Ishikawa (cell line): ENCODE data around the gene ARHGEF40.

Experiments
- CEBPB ChIP-seq: IDR thresholded peaks from 2 replicates; pipeline ENCODE4 v1.6.1; 2012
- CREB1 ChIP-seq: IDR thresholded peaks from 2 replicates; pipeline ENCODE4 v1.6.1; 2012; ENCODE audit warnings: low read depth
- EGR1 ChIP-seq: IDR thresholded peaks from 2 replicates; pipeline ENCODE4 v1.6.1; 2012
- EP300 ChIP-seq: IDR thresholded peaks from 2 replicates; pipeline ENCODE4 v1.6.1; 2012; ENCODE audit warnings: borderline replicate concordance
- FOXM1 ChIP-seq: IDR thresholded peaks from 2 replicates; pipeline ENCODE4 v1.6.1; 2012; ENCODE audit warnings: low read depth, borderline replicate concordance
- MAX ChIP-seq: IDR thresholded peaks from 2 replicates; pipeline ENCODE4 v1.6.1; 2012
- RAD21 ChIP-seq: IDR thresholded peaks from 2 replicates; pipeline ENCODE4 v1.6.1; 2012; ENCODE audit warnings: low read depth
- TAF1 ChIP-seq: IDR thresholded peaks from 2 replicates; pipeline ENCODE4 v1.6.1; 2012; ENCODE audit warnings: low read depth, mild to moderate bottlenecking
- TEAD4 ChIP-seq: IDR thresholded peaks from 2 replicates; pipeline ENCODE4 v1.6.1; 2012
- TF ChIP-seq, protein P1 (sequence below): IDR thresholded peaks from 2 replicates; pipeline ENCODE4 v1.6.1; 2012
- TF ChIP-seq, protein P2 (sequence below): IDR thresholded peaks from 2 replicates; pipeline ENCODE4 v1.6.1; 2012; ENCODE audit warnings: low read depth, mild to moderate bottlenecking

DNA sequence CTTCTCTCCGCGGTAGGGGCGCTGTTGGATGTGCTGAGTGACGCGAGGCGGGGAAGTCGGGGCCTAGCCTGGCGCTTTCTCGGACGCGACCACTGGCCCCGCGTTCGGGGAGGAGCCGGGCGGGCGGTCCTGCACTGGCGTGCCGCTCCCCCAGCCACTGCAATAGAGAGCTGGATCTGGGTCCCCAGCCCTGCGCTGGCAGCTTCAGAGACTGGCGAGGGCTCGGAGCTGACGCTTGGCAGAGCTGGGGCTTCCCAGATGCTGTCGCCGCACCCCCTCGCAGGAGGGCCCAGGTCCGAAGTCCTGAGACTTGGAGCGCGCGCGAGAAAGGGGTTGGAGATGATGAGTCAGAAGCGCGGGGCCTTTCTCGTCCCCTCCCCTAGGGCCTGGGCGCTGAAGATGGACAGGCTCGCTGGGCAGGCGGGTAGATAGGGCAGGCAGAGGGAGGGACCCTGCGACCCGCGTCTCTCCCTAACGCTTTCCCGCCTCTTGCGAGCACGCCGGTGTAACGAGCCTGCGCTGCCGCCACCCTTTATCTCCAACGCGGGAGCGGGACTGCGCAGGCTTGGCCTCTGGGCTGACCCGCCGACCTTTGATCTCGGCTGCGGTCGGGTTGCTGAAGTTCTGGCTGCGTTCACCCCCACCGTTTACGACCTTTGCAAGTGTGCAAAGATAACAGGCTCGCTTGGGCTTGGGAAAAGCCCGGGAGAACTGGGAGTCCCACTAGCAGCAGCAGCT is 33.8 kb downstream of the ARHGEF40 start:
- peak; percentile 33; the same call in 1 of the 2 replicates for TF ChIP-seq FOXM1
- TF ChIP-seq EGR1: no peak
- peak; percentile 74; the same call in 1 of the 2 replicates for TF ChIP-seq EP300
- peak; percentile 31; the same call in 1 of the 2 replicates for TF ChIP-seq RAD21
- TF ChIP-seq, protein P1, sequence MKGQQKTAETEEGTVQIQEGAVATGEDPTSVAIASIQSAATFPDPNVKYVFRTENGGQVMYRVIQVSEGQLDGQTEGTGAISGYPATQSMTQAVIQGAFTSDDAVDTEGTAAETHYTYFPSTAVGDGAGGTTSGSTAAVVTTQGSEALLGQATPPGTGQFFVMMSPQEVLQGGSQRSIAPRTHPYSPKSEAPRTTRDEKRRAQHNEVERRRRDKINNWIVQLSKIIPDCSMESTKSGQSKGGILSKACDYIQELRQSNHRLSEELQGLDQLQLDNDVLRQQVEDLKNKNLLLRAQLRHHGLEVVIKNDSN: 0 out of 2 replicates have a peak, but pooled peaks have one; percentile 16
- TF ChIP-seq TAF1: peak; percentile 79
- TF ChIP-seq, protein P2, sequence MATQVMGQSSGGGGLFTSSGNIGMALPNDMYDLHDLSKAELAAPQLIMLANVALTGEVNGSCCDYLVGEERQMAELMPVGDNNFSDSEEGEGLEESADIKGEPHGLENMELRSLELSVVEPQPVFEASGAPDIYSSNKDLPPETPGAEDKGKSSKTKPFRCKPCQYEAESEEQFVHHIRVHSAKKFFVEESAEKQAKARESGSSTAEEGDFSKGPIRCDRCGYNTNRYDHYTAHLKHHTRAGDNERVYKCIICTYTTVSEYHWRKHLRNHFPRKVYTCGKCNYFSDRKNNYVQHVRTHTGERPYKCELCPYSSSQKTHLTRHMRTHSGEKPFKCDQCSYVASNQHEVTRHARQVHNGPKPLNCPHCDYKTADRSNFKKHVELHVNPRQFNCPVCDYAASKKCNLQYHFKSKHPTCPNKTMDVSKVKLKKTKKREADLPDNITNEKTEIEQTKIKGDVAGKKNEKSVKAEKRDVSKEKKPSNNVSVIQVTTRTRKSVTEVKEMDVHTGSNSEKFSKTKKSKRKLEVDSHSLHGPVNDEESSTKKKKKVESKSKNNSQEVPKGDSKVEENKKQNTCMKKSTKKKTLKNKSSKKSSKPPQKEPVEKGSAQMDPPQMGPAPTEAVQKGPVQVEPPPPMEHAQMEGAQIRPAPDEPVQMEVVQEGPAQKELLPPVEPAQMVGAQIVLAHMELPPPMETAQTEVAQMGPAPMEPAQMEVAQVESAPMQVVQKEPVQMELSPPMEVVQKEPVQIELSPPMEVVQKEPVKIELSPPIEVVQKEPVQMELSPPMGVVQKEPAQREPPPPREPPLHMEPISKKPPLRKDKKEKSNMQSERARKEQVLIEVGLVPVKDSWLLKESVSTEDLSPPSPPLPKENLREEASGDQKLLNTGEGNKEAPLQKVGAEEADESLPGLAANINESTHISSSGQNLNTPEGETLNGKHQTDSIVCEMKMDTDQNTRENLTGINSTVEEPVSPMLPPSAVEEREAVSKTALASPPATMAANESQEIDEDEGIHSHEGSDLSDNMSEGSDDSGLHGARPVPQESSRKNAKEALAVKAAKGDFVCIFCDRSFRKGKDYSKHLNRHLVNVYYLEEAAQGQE: no peak
- peak; percentile 37; the same call in 1 of the 2 replicates for TF ChIP-seq TEAD4
- TF ChIP-seq MAX: peak; percentile 86
- no peak for TF ChIP-seq CREB1
- no peak; the same call in 1 of the 2 replicates for TF ChIP-seq CEBPB
